Hepatocyte (in vitro differentiated cells): ENCODE measurements around the gene CAPN12. TPM values are rescaled to one million over a fixed set of nuclear protein-coding genes. Genes with fewer than 3 reads are reported as not detected.

Experiments used
- DNase-seq: peaks from one replicate; pipeline ENCODE4 v3.0.0-alpha.2; 2016; ENCODE audit warnings: low spot score
- H2AFZ ChIP-seq: fragments of 200-600 bp; sonication (generic); 2 replicates; pipeline ENCODE4 v1.6.0; 2016; ENCODE audit warnings: antibody characterized with exemption, mild to moderate bottlenecking
- H3K27ac ChIP-seq: fragments of 200-600 bp; sonication (generic); 2 replicates; pipeline ENCODE4 v1.5.1; 2016; ENCODE audit warnings: mild to moderate bottlenecking
- H3K27me3 ChIP-seq: fragments of 200-600 bp; sonication (generic); 2 replicates; pipeline ENCODE4 v1.6.1; 2016
- H3K36me3 ChIP-seq: fragments of 200-600 bp; sonication (generic); replicated peaks from 2 replicates; pipeline ENCODE4 v1.5.1; 2016; ENCODE audit warnings: low read depth; ENCODE audit not compliant: insufficient read depth
- H3K4me1 ChIP-seq: fragments of 200-600 bp; sonication (generic); 2 replicates; pipeline ENCODE4 v1.5.1; 2016; ENCODE audit warnings: mild to moderate bottlenecking, moderate library complexity; ENCODE audit not compliant: insufficient read depth
- H3K4me2 ChIP-seq: fragments of 200-600 bp; sonication (generic); 2 replicates; pipeline ENCODE4 v1.6.0; 2016
- H3K4me3 ChIP-seq: fragments of 200-600 bp; sonication (generic); 2 replicates; pipeline ENCODE4 v1.5.1; 2016; ENCODE audit warnings: mild to moderate bottlenecking
- H3K79me2 ChIP-seq: fragments of 200-600 bp; sonication (generic); 2 replicates; pipeline ENCODE4 v1.6.0; 2017; ENCODE audit warnings: mild to moderate bottlenecking
- H3K9me2 ChIP-seq: fragments of 200-600 bp; sonication (generic); replicated peaks from 2 replicates; pipeline ENCODE4 v1.6.0; 2017; ENCODE audit warnings: mild to moderate bottlenecking; ENCODE audit not compliant: insufficient read depth
- H3K9me3 ChIP-seq: fragments of 200-600 bp; sonication (generic); 2 replicates; pipeline ENCODE4 v1.5.1; 2016; ENCODE audit warnings: low read depth, mild to moderate bottlenecking
- H4K20me1 ChIP-seq: fragments of 200-600 bp; sonication (generic); 2 replicates; pipeline ENCODE4 v1.6.0; 2016; ENCODE audit warnings: mild to moderate bottlenecking; ENCODE audit not compliant: insufficient read depth, poor library complexity, severe bottlenecking
- CTCF ChIP-seq: fragments of 200-600 bp; sonication (generic); IDR thresholded peaks from 2 replicates; pipeline ENCODE4 v1.5.1; 2016; ENCODE audit warnings: antibody characterized with exemption, mild to moderate bottlenecking; ENCODE audit not compliant: poor library complexity
- EZH2 ChIP-seq: fragments of 200-600 bp; sonication (generic); IDR thresholded peaks from 2 replicates; pipeline ENCODE4 v1.6.1; 2016; ENCODE audit warnings: antibody characterized with exemption, mild to moderate bottlenecking, borderline replicate concordance
- EZH2phosphoT487 ChIP-seq: fragments of 200-600 bp; sonication (generic); IDR thresholded peaks from one replicate; pipeline ENCODE4 v1.6.1; 2018; ENCODE audit warnings: antibody characterized with exemption, mild to moderate bottlenecking, low read depth, moderate library complexity; ENCODE audit not compliant: unreplicated experiment, severe bottlenecking
- WGBS: methylation state at CpG from one replicate; pipeline ENCODE4 v1.1.6; 2016; ENCODE audit warnings: low lambda C conversion rate; ENCODE audit errors: missing lambda C conversion rate; 5-methylcytosine and 5-hydroxymethylcytosine counted together
- polyA plus RNA-seq: library from polyadenylated mRNA; unstranded; fragments of >200 nt; fragmentation: Nextera tagmentation; extraction: Ambion mirVana; gene quantifications from 2 replicates; pipeline ENCODE4 v1.2.1, GENCODE V29; 2016
- total RNA-seq: library from RNA; depleted of rRNA; stranded (reverse); fragments of >200 nt; gene quantifications from 2 replicates; pipeline ENCODE4 v1.2.3, GENCODE V29; 2014

CAPN12 gene
- total and polyA plus RNA-seq, 2 experiments from 2014 or later, result 24.3 to 26.6 TPM

GRCh38 chr19:38706792-38707511 is 37.3 kb downstream of the CAPN12 start:
- no peaks in the 10 kb centered on the region for H3K36me3 ChIP-seq
- no peaks in the 10 kb centered on the region for H3K9me2 ChIP-seq
- no peak for DNase-seq
- H3K4me2 ChIP-seq, result no peak overlapping the region
- peak overlapping the region; percentile 16 for H3K27ac ChIP-seq
- H3K79me2 ChIP-seq, result peaks cover 63% of the 10 kb centered on the region
- H3K27me3 ChIP-seq, result no peaks in the 10 kb centered on the region
- WGBS, result 86% methylated on average over 16 of the region's 16 CpGs
- H2AFZ ChIP-seq, result no peak overlapping the region
- H4K20me1 ChIP-seq, result no peaks in the 10 kb centered on the region
- H3K4me3 ChIP-seq, result no peak overlapping the region
- no peak for TF ChIP-seq CTCF
- no peak for TF ChIP-seq EZH2
- no peak for TF ChIP-seq EZH2phosphoT487
- no peaks in the 10 kb centered on the region for H3K9me3 ChIP-seq
- H3K4me1 ChIP-seq, result peaks cover 11% of the 10 kb centered on the region

- Histone ChIP-seq H3K79me2 (peaks cover 63% of the 10 kb centered on the region), H2AFZ (no peak overlapping the region), H3K9me2 (no peaks in the 10 kb centered on the region), H3K36me3 (no peaks in the 10 kb centered on the region), H3K4me3 (no peak overlapping the region), H3K9me3 (no peaks in the 10 kb centered on the region), H3K4me1 (peaks cover 24% of the 10 kb centered on the region), H3K4me2 (no peak overlapping the region), H3K27ac (no peak overlapping the region), H4K20me1 (no peaks in the 10 kb centered on the region), H3K27me3 (no peaks in the 10 kb centered on the region)
- WGBS, result 93% methylated on average over 22 of the region's 22 CpGs
- no peak for TF ChIP-seq EZH2
- no peak for TF ChIP-seq CTCF
- TF ChIP-seq EZH2phosphoT487, result no peak
- no peak for DNase-seq
These were observed 38.9 kb downstream of the CAPN12 start for GRCh38 chr19:38705197-38706019.

- 94% methylated on average over 13 of the region's 13 CpGs for WGBS
- Histone ChIP-seq H3K36me3 (no peaks in the 10 kb centered on the region), H3K4me3 (no peak overlapping the region), H3K4me1 (peaks cover 32% of the 10 kb centered on the region), H3K79me2 (peaks cover 70% of the 10 kb centered on the region), H3K27me3 (no peaks in the 10 kb centered on the region), H3K4me2 (no peak overlapping the region), H3K9me2 (no peaks in the 10 kb centered on the region), H3K27ac (no peak overlapping the region), H3K9me3 (no peaks in the 10 kb centered on the region), H2AFZ (no peak overlapping the region), H4K20me1 (no peaks in the 10 kb centered on the region)
- no peak for TF ChIP-seq CTCF
- no peak for DNase-seq
These were observed 39.7 kb downstream of the CAPN12 start for GRCh38 chr19:38704488-38705026.
